ENCODE measurements around the gene KCNK18. TPM values are rescaled to one million over a fixed set of nuclear protein-coding genes. Genes with fewer than 3 reads are reported as not detected.

KCNK18 gene
- total RNA-seq, result not detected

GRCh38 chr10:117197189-117197588 lies at the start of gene KCNK18:
Gene KCNK18, plus strand, starts transcription at chr10:117197489. Its CDS starts 0 bp downstream, at chr10:117197489.
- ATAC-seq (no peak), DNase-seq (ENCODE audit: low spot score) (peak; percentile 2)
- intact Hi-C loops (cut with DNase I), result no loop called here

DNA sequence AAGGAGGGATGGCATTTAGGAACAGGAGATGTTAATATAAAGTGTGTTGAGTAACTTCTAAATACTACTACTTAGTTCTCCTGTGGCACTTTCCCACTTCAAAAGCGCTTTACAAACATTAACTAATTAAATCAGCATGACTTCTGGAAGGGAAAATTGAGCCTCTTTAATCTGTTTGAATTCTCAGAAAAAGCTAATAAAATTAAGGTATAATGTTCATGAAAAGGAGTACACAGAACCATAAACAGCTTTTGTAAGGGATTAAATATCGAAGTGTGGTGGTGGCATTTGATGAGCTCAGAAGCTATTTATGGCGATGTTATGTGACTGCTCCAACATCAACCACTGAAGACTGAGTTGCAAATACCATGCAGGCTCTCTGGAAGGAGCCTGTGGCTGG lies 49.0 kb upstream of the KCNK18 start:
- no peak for ATAC-seq
- no peak for DNase-seq (ENCODE audit: low spot score)
- intact Hi-C loops (cut with DNase I), result no loop called here

GRCh38 chr10:117152668-117153067 lies 44.6 kb upstream of the KCNK18 start:
- intact Hi-C loops (cut with DNase I), result no loop called here
- no peak for ATAC-seq
- DNase-seq (ENCODE audit: low spot score), result no peak

DNA sequence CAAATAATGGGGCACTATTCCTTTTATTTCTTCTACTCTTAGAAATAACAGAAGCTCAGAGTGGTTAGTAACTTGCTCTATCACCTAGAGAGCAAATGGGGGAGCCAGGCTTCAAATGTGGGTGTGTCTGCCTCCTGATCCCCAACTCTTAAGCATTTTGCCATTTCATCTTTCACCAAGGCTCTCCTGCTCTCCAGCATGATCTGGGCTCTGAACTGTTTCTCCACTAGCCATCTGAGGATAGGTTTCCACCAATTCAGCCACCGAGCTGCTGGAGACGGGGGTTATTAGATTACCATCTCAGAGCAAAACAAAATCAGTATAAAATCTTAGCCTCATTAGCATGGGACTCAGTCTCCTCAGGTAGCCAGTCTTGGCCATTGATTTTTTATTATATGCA lies 39.0 kb upstream of the KCNK18 start:
- intact Hi-C loops (cut with DNase I), result no loop called here
- DNase-seq (ENCODE audit: low spot score) (no peak), ATAC-seq (no peak)

DNA sequence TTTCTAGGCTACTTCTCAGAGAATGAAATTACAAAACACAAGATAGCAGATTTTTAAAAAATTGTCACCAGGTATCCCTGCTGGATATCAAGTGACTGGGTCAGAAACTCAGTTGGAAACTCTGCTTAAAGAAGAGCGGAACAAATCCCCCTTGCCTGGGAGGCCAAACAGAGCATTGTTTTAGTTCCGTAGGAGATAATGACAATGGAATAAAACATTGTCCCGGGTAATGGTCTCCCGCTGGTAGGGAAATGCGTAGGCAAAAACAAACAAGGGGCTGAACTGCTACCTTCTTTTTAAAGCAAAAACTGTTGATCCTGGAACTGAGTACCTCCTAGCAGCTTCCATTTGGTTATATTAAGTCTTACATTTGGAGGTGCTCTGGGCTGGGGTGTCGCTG lies 37.9 kb upstream of the KCNK18 start:
- ATAC-seq (no peak), DNase-seq (ENCODE audit: low spot score) (no peak)
- intact Hi-C loops (cut with DNase I), result no loop called here

DNA sequence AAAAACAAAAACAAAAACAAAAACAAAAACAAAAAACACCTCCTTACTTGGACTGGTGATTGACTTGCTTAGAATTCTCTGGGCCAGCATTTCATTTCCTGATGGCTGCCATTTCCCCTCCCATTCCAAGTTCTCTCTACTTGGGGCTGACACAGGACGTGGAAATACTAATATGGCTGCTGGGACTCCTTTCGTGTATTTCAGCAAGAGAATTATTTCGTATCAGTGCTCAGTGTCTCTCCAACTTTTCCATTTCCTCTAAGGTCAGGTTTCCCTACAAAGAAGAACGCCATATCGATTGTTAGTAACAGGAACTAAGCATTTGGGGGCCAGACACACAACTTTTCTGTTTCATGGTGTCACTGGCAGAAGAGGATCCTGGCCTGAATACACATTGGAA lies 36.7 kb upstream of the KCNK18 start:
- DNase-seq (ENCODE audit: low spot score) (no peak), ATAC-seq (no peak)
- intact Hi-C loops (cut with DNase I), result no loop called here

- no peak for DNase-seq (ENCODE audit: low spot score)
- no peak for ATAC-seq
- intact Hi-C loops (cut with DNase I), result no loop called here
Observed at GRCh38 chr10:117161386-117162033, 35.8 kb upstream of the KCNK18 start.

- no peak for ATAC-seq
- intact Hi-C loops (cut with DNase I), result no loop called here
- DNase-seq (ENCODE audit: low spot score), result no peak
Observed at GRCh38 chr10:117162093-117163060, 34.9 kb upstream of the KCNK18 start.

- intact Hi-C loops (cut with DNase I), result no loop called here
- ATAC-seq, result no peak
- DNase-seq (ENCODE audit: low spot score), result no peak
Observed at GRCh38 chr10:117163061-117163953, 34.0 kb upstream of the KCNK18 start.

DNA sequence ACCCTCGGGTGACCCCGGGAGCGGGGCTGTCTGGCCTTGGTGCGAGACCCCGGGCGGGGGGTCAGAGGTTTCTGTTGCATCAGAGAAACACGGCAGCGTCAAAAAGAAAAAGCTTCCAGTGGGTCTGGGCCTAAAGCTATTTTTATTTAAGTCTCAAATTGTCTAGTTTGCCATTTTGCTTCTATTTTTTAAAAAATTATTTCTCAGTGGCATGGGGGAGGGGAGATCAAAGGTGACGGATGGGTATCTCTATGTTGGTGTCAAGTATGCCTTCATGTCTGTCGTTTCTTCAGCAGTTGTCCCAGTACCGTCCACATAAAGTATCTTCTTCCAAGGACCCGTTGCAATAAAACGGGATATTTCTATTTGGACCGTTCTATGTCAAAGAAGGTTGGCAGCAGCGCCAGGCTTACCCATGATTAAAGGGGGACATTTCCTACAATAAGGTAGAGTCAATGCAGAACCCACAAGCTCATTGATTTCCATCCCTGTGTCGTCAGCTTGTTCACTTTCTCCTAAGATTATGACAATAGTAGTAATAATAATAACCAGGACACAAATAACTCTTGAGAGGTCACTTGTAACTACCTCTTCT lies 33.2 kb upstream of the KCNK18 start:
- no peak for DNase-seq (ENCODE audit: low spot score)
- ATAC-seq, result no peak
- intact Hi-C loops (cut with DNase I), result no loop called here

GRCh38 chr10:117164592-117165537 lies 32.4 kb upstream of the KCNK18 start:
- intact Hi-C loops (cut with DNase I), result no loop called here
- ATAC-seq, result no peak
- DNase-seq (ENCODE audit: low spot score), result no peak

DNA sequence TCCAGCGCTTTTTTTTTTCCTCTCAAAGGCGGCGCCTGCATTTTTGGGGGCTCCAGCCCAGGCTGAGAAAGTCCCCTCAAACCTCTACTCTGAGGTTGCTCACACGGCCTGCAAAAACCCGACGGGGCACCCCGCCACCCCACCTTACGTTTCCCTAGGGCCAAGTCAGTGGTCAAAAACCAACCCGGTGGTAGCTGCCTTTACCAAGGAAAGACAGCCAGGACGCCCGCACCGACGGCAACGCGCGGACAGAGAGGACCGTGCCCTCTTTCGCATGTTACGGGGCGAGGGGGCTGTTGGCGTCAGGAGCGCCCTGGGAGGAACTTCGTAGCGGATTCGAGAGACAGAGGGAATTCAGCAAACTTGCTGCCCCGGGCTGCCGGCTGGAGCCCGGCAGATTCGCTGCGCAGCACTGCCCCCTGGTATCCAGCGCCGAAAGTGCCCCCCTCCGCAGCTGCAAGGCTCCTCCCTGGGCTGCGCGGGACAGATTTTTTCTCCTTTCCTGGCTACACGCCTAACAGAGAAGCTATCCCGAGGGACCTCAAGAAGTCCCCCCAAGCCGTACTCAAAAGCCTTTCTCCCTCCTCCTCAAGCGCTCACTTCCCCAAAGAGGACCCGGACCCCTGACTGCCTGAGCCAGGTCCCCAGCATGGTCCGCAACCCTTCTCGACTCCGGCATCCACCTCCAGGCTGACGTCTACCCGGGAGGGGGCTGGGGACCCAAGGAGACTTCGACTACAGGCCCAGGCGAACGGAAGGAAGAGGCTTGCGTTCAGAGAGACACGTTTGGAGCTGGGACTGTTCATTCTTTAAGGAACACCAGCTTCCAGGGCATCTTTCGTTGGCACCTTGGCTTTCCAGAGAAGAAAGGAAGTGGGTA lies 31.5 kb upstream of the KCNK18 start:
- ATAC-seq (peak; percentile 47), DNase-seq (ENCODE audit: low spot score) (peak; percentile 62)
- intact Hi-C loops (cut with DNase I), result no loop called here

- intact Hi-C loops (cut with DNase I), result no loop called here
Observed at GRCh38 chr10:117166418-117167345, 30.6 kb upstream of the KCNK18 start.

DNA sequence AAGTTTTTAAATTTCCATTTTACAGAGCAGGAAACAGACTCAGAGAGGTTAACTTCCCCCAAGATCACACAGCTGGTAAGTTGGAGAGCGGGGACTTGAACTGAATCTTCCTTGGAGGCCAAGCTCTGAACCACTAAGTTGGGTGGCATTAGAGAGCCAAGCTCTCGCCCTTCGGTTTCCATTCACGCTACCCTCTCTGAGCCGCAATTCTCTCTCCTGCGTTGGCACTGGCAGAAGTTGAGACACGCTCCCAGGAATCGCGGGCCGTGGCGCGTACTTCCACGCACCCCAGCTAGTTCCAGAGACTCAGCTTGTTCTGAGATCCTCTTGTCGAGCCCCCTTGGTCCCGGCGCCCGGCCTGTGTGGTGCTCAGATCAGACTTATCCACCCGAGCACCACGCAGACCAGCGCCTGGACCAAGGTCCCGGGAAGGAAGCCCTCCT lies 29.9 kb upstream of the KCNK18 start:
- DNase-seq (ENCODE audit: low spot score), result no peak
- ATAC-seq, result no peak
- intact Hi-C loops (cut with DNase I), result no loop called here

More at GRCh38 chr10:117166418-117167345, 30.6 kb upstream of the KCNK18 start:
- ATAC-seq, result no peak
- DNase-seq (ENCODE audit: low spot score), result no peak

- peak; percentile 81 for ATAC-seq
- intact Hi-C loops (cut with DNase I), result no loop called here
- DNase-seq (ENCODE audit: low spot score), result peak; percentile 68
Observed at GRCh38 chr10:117167789-117168674, 29.3 kb upstream of the KCNK18 start.
